ENCODE data around the gene C11orf86.

DNA sequence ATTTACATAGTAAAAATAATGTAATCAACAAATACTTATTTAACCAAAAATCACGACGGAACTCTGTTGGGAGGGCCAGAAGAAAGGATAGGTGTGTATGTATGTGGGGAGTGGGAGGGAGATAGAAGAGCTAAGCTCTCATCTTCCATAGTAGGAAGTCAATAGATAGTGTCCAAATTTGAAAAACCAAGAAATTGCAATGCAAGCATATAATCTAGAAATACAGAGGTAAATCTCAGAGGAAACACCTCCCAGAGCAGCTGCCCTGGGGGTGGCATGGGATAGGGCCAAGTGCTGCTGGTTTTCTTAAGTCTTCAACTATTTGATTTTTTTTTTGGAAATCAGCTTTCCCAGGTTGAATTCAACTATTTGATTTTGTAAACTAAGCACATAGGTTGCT is 16.9 kb downstream of the C11orf86 start:
- TF ChIP-seq, protein P1, sequence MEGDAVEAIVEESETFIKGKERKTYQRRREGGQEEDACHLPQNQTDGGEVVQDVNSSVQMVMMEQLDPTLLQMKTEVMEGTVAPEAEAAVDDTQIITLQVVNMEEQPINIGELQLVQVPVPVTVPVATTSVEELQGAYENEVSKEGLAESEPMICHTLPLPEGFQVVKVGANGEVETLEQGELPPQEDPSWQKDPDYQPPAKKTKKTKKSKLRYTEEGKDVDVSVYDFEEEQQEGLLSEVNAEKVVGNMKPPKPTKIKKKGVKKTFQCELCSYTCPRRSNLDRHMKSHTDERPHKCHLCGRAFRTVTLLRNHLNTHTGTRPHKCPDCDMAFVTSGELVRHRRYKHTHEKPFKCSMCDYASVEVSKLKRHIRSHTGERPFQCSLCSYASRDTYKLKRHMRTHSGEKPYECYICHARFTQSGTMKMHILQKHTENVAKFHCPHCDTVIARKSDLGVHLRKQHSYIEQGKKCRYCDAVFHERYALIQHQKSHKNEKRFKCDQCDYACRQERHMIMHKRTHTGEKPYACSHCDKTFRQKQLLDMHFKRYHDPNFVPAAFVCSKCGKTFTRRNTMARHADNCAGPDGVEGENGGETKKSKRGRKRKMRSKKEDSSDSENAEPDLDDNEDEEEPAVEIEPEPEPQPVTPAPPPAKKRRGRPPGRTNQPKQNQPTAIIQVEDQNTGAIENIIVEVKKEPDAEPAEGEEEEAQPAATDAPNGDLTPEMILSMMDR (IDR thresholded peaks at IDR 0.05) = no peak
- TF ChIP-seq EP300 (IDR thresholded peaks at IDR 0.05; ENCODE audit: low read depth) = no peak

Measured in transverse colon (tissue), 3 donors.